ENCODE measurements around the gene KIF20B. TPM values are rescaled to one million over a fixed set of nuclear protein-coding genes. Genes with fewer than 3 reads are reported as not detected.

The KIF20B gene, protein sequence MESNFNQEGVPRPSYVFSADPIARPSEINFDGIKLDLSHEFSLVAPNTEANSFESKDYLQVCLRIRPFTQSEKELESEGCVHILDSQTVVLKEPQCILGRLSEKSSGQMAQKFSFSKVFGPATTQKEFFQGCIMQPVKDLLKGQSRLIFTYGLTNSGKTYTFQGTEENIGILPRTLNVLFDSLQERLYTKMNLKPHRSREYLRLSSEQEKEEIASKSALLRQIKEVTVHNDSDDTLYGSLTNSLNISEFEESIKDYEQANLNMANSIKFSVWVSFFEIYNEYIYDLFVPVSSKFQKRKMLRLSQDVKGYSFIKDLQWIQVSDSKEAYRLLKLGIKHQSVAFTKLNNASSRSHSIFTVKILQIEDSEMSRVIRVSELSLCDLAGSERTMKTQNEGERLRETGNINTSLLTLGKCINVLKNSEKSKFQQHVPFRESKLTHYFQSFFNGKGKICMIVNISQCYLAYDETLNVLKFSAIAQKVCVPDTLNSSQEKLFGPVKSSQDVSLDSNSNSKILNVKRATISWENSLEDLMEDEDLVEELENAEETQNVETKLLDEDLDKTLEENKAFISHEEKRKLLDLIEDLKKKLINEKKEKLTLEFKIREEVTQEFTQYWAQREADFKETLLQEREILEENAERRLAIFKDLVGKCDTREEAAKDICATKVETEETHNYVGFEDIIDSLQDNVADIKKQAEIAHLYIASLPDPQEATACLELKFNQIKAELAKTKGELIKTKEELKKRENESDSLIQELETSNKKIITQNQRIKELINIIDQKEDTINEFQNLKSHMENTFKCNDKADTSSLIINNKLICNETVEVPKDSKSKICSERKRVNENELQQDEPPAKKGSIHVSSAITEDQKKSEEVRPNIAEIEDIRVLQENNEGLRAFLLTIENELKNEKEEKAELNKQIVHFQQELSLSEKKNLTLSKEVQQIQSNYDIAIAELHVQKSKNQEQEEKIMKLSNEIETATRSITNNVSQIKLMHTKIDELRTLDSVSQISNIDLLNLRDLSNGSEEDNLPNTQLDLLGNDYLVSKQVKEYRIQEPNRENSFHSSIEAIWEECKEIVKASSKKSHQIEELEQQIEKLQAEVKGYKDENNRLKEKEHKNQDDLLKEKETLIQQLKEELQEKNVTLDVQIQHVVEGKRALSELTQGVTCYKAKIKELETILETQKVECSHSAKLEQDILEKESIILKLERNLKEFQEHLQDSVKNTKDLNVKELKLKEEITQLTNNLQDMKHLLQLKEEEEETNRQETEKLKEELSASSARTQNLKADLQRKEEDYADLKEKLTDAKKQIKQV (N-terminal part only)
- total RNA-seq (ENCODE audit: low replicate concordance): 44.2 and 71.5 TPM in 2 replicates

DNA sequence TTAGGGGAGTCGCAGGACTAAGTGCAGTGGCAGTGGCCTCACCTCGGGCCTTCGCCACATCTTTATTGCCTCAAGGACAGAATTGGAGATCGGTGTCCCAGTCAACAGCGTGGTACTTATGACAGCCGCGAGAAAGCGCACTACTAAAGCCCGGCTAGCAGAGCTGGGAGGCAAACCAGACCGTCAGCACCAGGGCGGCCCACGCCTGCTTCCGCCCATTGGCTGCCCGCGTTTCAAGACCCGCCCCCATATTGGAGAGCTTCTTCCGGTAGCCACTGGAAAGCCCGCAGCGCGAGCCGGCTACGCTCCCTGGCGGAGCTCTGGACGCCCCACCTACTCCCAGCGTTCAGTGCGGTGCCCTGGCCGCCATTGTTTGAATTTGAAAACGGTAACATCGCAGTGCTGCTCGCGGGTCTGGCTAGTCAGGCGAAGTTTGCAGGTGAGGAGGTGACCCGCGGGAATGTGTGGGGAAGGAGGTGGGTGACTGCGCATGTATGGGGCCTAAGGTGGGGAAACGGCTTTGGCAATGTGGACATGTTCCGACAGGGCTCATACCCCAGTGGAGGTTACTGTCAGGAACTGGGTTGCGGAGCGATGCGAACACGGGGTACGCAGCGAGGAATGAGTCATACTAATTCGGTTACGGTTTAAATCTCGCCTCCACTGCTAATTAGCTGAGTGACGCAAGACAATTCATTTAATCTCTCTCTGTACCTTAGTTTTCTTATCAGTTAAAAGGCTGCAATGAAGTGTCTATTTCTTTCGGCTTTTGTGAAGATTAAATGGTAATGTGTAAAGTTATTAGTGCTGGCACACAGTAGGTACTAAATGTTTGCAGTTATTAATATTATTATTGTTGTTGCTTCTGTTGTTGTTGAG lies at the start of gene KIF20B:
Gene KIF20B, plus strand, starts transcription at position 349 of the 879 bp plus-strand sequence. CDS start 3,705 bp downstream, outside the sequence.
- Mint-ChIP-seq H3K9me3 (no peaks in the 10 kb centered on the region), H3K4me1 (peaks cover 30% of the 10 kb centered on the region), H3K27ac (peak within 1 kb of the TSS; percentile 95), H3K4me3 (peak within 1 kb of the TSS; percentile 99), H3K27me3 (ENCODE audit: insufficient read depth, low read depth) (peaks cover 2% of the 10 kb centered on the region), H3K36me3 (no peaks in the 10 kb centered on the region)
- peak within 1 kb of the TSS; percentile 95 for H3K4me2 ChIP-seq
- no peaks in the 10 kb centered on the region for H3K9me3 ChIP-seq (ENCODE audit: low read depth)
- DNase-seq (ENCODE audit: low spot score): peak; percentile 98
- peaks cover 7% of the 10 kb centered on the region for H3F3A ChIP-seq (ENCODE audit: low read depth)
- TF ChIP-seq CTCF (IDR thresholded peaks at IDR 0.05): peak; percentile 19
- no peak for TF ChIP-seq EZH2phosphoT487 (IDR thresholded peaks at IDR 0.05)
- TF ChIP-seq EZH2 (IDR thresholded peaks at IDR 0.05): no peak
- peak within 1 kb of the TSS; percentile 63 for H3K27ac ChIP-seq
- no peaks in the 10 kb centered on the region for H4K20me1 ChIP-seq (ENCODE audit: low read depth)
- no peaks in the 10 kb centered on the region for H3K36me3 ChIP-seq
- H3K79me2 ChIP-seq (ENCODE audit: low read depth): peaks cover 57% of the 10 kb centered on the region
- peaks cover 31% of the 10 kb centered on the region for H3K4me1 ChIP-seq
- H3K27me3 ChIP-seq: no peaks in the 10 kb centered on the region
- H2AFZ ChIP-seq (replicated peaks): peak within 1 kb of the TSS; percentile 83
- peak within 1 kb of the TSS; percentile 59 for H3K9ac ChIP-seq
- H3K4me3 ChIP-seq: peak within 1 kb of the TSS; percentile 75

GRCh38 chr10:89651916-89652573 lies 49.3 kb upstream of the KIF20B start:
- Histone ChIP-seq H3K79me2 (ENCODE audit: low read depth) (no peaks in the 10 kb centered on the region), H3K27me3 (no peaks in the 10 kb centered on the region), H2AFZ (replicated peaks) (no peak overlapping the region), H3K36me3 (no peaks in the 10 kb centered on the region), H3K9me3 (ENCODE audit: low read depth) (no peaks in the 10 kb centered on the region), H3K27ac (no peak overlapping the region), H3K4me2 (no peak overlapping the region), H3K4me1 (no peaks in the 10 kb centered on the region), H3K4me3 (no peak overlapping the region), H3K9ac (no peak overlapping the region), H3F3A (ENCODE audit: low read depth) (no peaks in the 10 kb centered on the region), H4K20me1 (ENCODE audit: low read depth) (no peaks in the 10 kb centered on the region)
- no peak overlapping the region for H3K4me3 Mint-ChIP-seq
- no peaks in the 10 kb centered on the region for H3K9me3 Mint-ChIP-seq
- no peak for DNase-seq (ENCODE audit: low spot score)
- TF ChIP-seq CTCF (IDR thresholded peaks at IDR 0.05) (no peak), EZH2 (IDR thresholded peaks at IDR 0.05) (no peak), EZH2phosphoT487 (IDR thresholded peaks at IDR 0.05) (no peak)
- H3K27ac Mint-ChIP-seq: no peak overlapping the region
- peaks cover 5% of the 10 kb centered on the region for H3K36me3 Mint-ChIP-seq
- H3K4me1 Mint-ChIP-seq: peaks cover 6% of the 10 kb centered on the region
- H3K27me3 Mint-ChIP-seq (ENCODE audit: insufficient read depth, low read depth): peaks cover 2% of the 10 kb centered on the region

All from neural progenitor cell (in vitro differentiated cells).